Stimulated activated CD8-positive, alpha-beta memory T cell treated with anti-CD3 and anti-CD28 coated beads, Interleukin-2, amount 100 ng/mL, for 48 hours (primary cell): Measurements from ENCODE around the gene EME1.
"Not testable (repeated sequence)": the region's sequence is repeated elsewhere in the genome, so short reads cannot be mapped to it uniquely, and the experiment has no call there.

ENCODE experiments used
- DNase-seq, 2 donors: peaks; one replicate each; pipeline ENCODE4 v3.0.0-alpha.2; 2020; ENCODE audit warnings: low read depth in 2 of 2

The EME1 gene

GRCh38 chr17:50425682-50426471 is 52.8 kb downstream of the EME1 start, which contains the start of gene ACSF2:
ACSF2 (plus strand) TSS chr17:50426218; CDS start chr17:50426262, 44 bp downstream.
- DNase-seq: peak; percentile 54 to 62

- DNase-seq: no peak
These were observed 53.4 kb downstream of the EME1 start for GRCh38 chr17:50426472-50426782.

- no peak for DNase-seq
These were observed 54.1 kb downstream of the EME1 start for GRCh38 chr17:50426814-50427787.

- DNase-seq: not testable (repeated sequence)
These were observed 55.1 kb downstream of the EME1 start for GRCh38 chr17:50428126-50428525.

- no peak for DNase-seq
These were observed 55.9 kb downstream of the EME1 start for GRCh38 chr17:50428831-50429424.

- DNase-seq: no peak
These were observed 56.8 kb downstream of the EME1 start for GRCh38 chr17:50429793-50430192.
